Prostate gland (tissue), 2 donors: ENCODE results near the gene CCDC80.

Experiments
- POLR2A ChIP-seq: fragments of 450-650 bp; IDR thresholded peaks from one replicate; pipeline ENCODE4 v1.6.1; 2016; ENCODE audit warnings: antibody characterized with exemption, mild to moderate bottlenecking
- TF ChIP-seq, protein P1 (sequence below), 4 experiments: fragments of 200-600 bp in 2 of 4; fragments of 450-650 bp in 2 of 4; sonication (generic) in 2 of 4; IDR thresholded peaks; 1 replicate in 3 of 4; 2 replicates in 1 of 4; pipeline ENCODE4 v1.5.1; 2016 to 2019; ENCODE audit warnings: antibody characterized with exemption in 4 of 4, mild to moderate bottlenecking in 2 of 4, moderate library complexity in 2 of 4

- TF ChIP-seq POLR2A, result no peak
- TF ChIP-seq, protein P1, sequence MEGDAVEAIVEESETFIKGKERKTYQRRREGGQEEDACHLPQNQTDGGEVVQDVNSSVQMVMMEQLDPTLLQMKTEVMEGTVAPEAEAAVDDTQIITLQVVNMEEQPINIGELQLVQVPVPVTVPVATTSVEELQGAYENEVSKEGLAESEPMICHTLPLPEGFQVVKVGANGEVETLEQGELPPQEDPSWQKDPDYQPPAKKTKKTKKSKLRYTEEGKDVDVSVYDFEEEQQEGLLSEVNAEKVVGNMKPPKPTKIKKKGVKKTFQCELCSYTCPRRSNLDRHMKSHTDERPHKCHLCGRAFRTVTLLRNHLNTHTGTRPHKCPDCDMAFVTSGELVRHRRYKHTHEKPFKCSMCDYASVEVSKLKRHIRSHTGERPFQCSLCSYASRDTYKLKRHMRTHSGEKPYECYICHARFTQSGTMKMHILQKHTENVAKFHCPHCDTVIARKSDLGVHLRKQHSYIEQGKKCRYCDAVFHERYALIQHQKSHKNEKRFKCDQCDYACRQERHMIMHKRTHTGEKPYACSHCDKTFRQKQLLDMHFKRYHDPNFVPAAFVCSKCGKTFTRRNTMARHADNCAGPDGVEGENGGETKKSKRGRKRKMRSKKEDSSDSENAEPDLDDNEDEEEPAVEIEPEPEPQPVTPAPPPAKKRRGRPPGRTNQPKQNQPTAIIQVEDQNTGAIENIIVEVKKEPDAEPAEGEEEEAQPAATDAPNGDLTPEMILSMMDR (IDR thresholded peaks at IDR 0.05), result no peak
Observed at GRCh38 chr3:112629425-112629824, 11.5 kb downstream of the CCDC80 start.
